Muscle of leg (tissue), 11 donors: ENCODE data around the gene MEI4. TPM values are rescaled to one million over a fixed set of nuclear protein-coding genes. Genes with fewer than 3 reads are reported as not detected.
"Not testable (repeated sequence)": the region's sequence is repeated elsewhere in the genome, so short reads cannot be mapped to it uniquely, and the experiment has no call there.

ENCODE experiments used
- DNase-seq: peaks from one replicate; pipeline ENCODE4 v3.0.0; 2013
- H3K27ac ChIP-seq: one replicate; pipeline ENCODE4 v1.5.1; 2013; ENCODE audit warnings: mild to moderate bottlenecking, low read length, control low read depth
- H3K27me3 ChIP-seq: one replicate; pipeline ENCODE4 v1.6.1; 2013; ENCODE audit warnings: low read length; ENCODE audit not compliant: control insufficient read depth, insufficient read depth
- H3K36me3 ChIP-seq: one replicate; pipeline ENCODE4 v1.6.1; 2013; ENCODE audit warnings: low read length; ENCODE audit not compliant: control insufficient read depth, insufficient read depth
- H3K4me1 ChIP-seq: one replicate; pipeline ENCODE4 v1.6.1; 2013; ENCODE audit warnings: low read length; ENCODE audit not compliant: control insufficient read depth, insufficient read depth
- H3K4me3 ChIP-seq: one replicate; pipeline ENCODE4 v1.5.1; 2013; ENCODE audit warnings: low read length, control low read depth
- H3K9me3 ChIP-seq: replicated peaks from 2 replicates; pipeline ENCODE4 v1.6.1; 2013; ENCODE audit warnings: low read depth, low read length; ENCODE audit not compliant: control insufficient read depth
- WGBS: methylation state at CpG from one replicate; pipeline ENCODE4 v1.1.5; 2013; ENCODE audit warnings: missing lambda C conversion rate; ENCODE audit not compliant: insufficient coverage; 5-methylcytosine and 5-hydroxymethylcytosine counted together
- polyA plus RNA-seq, 8 donors: library from polyadenylated mRNA; unstranded; fragments of 120-200 nt; gene quantifications; one replicate each; pipeline versions ENCODE4 v1.2.1 to v1.2.3, GENCODE V29; 2013; ENCODE audit warnings: inconsistent platforms in 1 of 8, low replicate concordance in 1 of 8; ENCODE audit not compliant: insufficient read length in 8 of 8, insufficient read depth in 1 of 8
- total RNA-seq: library from RNA; stranded (reverse); fragments of 120-200 nt; gene quantifications from one replicate; pipeline ENCODE4 v1.2.4, GENCODE V29; 2013

MEI4 gene
- total and polyA plus RNA-seq, 9 donors: under 0.01 to 0.08 (median 0.04) TPM; not detected in 2

DNA sequence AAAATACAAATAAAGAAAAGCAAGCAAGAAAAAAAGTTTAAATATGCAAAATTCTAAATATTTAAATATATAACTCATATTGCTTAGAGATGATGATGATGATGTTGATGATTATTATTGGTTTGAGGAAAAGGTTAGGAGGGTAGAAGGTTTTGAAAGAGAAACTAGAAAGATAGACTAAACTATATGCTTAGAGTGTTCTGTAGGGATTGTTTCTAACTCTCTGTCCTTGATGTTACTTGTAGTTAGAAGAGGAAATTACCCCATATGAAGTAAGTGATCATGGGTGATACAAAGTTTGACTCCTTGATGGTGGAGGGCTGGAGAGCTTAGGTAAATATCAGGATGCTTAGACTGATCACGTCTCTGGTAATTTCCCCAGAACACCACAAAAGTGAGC is 159.5 kb downstream of the MEI4 start:
- H3K27me3 ChIP-seq: no peaks in the 10 kb centered on the region
- DNase-seq: no peak
- no peaks in the 10 kb centered on the region for H3K9me3 ChIP-seq
- H3K4me3 ChIP-seq: no peak overlapping the region
- no peaks in the 10 kb centered on the region for H3K36me3 ChIP-seq
- no peak overlapping the region for H3K27ac ChIP-seq
- no CpG with 5 or more reads among the region's 1 CpG for WGBS
- no peaks in the 10 kb centered on the region for H3K4me1 ChIP-seq

DNA sequence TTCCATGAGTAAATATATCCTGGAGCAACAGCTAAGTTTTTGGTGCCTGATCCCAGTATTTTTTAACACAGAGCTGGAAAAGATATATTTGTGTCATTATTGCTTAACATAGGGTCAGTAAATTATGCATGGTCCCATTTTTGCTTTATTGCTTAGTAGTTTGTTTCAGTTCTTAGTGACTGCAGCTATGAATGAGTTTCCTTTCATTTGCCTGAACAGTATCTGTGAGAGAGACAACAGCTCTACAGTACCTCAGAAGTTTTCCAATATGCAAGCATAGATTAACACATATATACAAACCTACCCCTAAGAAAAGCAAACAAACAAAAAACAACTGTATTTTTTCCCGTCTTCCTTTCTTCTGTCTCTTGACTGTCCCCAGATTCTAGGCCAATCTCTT is 160.3 kb downstream of the MEI4 start:
- Histone ChIP-seq H3K4me3 (no peak overlapping the region), H3K27ac (no peak overlapping the region), H3K27me3 (no peaks in the 10 kb centered on the region), H3K36me3 (no peaks in the 10 kb centered on the region), H3K4me1 (no peaks in the 10 kb centered on the region), H3K9me3 (no peaks in the 10 kb centered on the region)
- DNase-seq: no peak
- WGBS: no CpG with 5 or more reads among the region's 1 CpG

DNA sequence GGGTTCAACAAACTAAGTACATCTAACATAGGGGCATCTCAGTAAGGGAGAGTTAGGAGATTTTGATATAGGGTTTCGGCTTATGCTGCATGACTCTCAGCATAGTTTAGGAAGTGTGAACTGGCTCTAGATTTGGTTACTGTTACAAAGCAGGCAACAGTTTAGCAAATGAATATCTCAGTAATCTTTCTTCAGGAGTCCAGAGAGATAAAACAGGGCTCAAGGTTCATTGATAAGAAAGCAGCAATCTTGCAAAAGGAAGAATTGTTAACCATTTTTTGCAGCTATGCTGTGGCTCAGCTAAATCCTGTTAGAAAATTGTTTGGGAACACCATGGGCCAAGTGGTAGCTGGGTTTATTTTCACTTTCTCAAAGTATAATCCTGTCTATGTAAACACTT is 161.3 kb downstream of the MEI4 start:
- no peak overlapping the region for H3K27ac ChIP-seq
- H3K36me3 ChIP-seq: no peaks in the 10 kb centered on the region
- no peak for DNase-seq
- no peaks in the 10 kb centered on the region for H3K9me3 ChIP-seq
- H3K27me3 ChIP-seq: no peaks in the 10 kb centered on the region
- no peaks in the 10 kb centered on the region for H3K4me1 ChIP-seq
- no CpG with 5 or more reads among the region's 1 CpG for WGBS
- H3K4me3 ChIP-seq: no peak overlapping the region

DNA sequence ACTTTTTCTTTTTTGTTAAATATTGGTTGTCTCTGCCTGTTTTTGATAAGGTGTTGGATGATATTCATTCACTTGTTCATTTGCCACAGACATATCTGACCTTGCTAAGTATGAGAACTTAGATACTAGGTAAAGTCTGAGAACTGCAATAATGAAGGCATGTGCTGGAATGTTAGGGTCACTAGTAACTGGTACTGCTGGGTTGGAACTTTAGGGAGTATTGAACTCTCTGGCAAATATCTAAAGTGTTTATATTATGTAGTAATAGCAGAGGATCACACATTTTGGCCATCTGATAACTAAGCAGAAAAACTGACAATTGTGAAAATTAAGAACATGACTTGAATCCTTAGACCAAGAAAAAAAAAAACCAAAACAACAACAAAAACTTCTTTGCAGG is 162.7 kb downstream of the MEI4 start:
- Histone ChIP-seq H3K9me3 (no peaks in the 10 kb centered on the region), H3K4me1 (no peaks in the 10 kb centered on the region), H3K27me3 (no peaks in the 10 kb centered on the region), H3K36me3 (no peaks in the 10 kb centered on the region), H3K4me3 (no peak overlapping the region), H3K27ac (no peak overlapping the region)
- no peak for DNase-seq

DNA sequence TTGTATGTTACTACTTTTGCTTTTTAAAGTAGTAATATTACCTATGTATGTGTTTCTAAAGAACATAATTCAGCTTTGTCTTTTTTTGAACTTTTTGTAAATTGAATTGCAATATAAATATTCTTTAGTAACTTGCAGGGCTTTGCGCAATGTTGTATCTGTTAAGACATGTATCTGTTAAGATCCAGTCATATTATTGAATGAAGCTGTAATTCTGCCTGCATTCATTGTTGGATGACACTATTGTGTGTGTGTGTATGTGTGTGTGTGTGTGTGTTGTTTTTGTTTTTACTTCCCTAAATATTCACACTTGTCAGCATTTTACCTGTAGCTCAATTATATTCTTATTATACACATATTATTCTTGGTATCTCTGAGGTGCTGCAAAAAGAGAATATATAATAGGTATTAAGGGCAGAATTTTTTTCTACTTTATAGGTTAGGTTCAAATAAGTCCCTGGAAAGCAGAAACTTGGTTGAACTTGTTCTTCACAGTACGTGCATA is 164.0 kb downstream of the MEI4 start:
- DNase-seq: no peak
- H3K4me1 ChIP-seq: no peaks in the 10 kb centered on the region
- no peak overlapping the region for H3K27ac ChIP-seq
- no peaks in the 10 kb centered on the region for H3K27me3 ChIP-seq
- WGBS: 57% methylated on average over 1 of the region's 2 CpGs
- H3K9me3 ChIP-seq: no peaks in the 10 kb centered on the region
- H3K4me3 ChIP-seq: no peak overlapping the region
- H3K36me3 ChIP-seq: no peaks in the 10 kb centered on the region

DNA sequence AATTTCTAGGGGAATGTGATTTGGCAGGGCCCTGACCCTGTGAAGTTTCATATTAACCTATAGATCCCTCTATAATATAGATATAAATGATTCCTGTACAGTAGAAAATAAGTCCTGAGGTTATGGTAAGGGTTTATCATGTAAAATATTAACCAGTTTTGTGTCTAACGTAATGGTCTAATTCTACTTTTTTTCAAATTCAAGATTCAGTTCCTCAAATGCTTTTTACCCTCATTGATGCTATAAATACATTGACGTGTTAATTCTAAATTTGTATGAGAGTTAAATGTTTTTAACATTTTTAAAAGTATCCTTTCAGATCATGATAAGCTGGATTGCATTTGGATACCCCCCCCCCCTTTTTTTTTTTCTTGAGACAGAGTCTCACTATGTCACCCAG is 169.4 kb downstream of the MEI4 start:
- DNase-seq: no peak
- no peaks in the 10 kb centered on the region for H3K36me3 ChIP-seq
- WGBS: no CpG with 5 or more reads among the region's 2 CpGs
- H3K4me3 ChIP-seq: no peak overlapping the region
- H3K9me3 ChIP-seq: no peaks in the 10 kb centered on the region
- H3K27me3 ChIP-seq: no peaks in the 10 kb centered on the region
- no peaks in the 10 kb centered on the region for H3K4me1 ChIP-seq
- H3K27ac ChIP-seq: no peak overlapping the region

DNA sequence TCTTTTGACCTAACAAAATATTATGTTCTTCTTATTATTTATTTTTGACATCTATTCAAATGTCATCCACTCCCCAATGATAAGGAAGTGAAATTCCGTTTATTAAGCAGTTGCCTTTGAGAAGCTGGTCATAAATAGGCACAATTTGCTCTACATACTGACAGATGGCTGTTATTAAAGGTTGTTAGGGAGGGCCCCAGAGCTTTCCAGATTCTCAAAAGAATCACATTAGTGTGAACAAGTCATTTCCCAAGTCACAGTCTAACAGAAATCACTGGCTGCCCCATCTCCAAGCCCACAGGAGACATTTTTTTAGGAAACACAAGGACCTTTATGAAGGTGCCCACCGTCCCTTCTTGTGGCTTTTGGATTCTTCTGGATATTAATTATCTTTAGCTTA is 172.4 kb downstream of the MEI4 start:
- DNase-seq: no peak
- Histone ChIP-seq H3K9me3 (no peaks in the 10 kb centered on the region), H3K27ac (no peak overlapping the region), H3K4me3 (no peak overlapping the region), H3K4me1 (no peaks in the 10 kb centered on the region), H3K27me3 (no peaks in the 10 kb centered on the region), H3K36me3 (no peaks in the 10 kb centered on the region)
- no CpG with 5 or more reads among the region's 2 CpGs for WGBS

DNA sequence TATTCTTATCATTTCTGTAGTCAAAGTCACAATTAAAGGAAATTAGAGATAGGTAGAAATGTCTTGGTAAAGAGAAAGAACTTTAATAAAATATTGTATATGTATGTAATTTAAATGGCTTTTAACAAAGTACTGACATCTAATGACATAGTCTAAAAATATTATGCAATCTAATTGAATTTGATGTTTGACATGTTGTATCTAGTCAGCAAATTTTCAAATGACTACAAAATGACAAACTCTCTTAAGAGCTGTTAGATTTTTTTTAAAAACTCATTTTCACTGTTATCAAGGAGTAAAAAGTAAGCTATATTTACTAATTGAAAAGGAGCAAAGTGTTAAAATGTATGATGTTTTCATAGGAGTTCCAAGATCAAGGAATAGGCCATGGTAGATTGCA is 176.9 kb downstream of the MEI4 start:
- H3K4me3 ChIP-seq: no peak overlapping the region
- DNase-seq: no peak
- no peaks in the 10 kb centered on the region for H3K36me3 ChIP-seq
- H3K9me3 ChIP-seq: no peaks in the 10 kb centered on the region
- no peak overlapping the region for H3K27ac ChIP-seq
- no peaks in the 10 kb centered on the region for H3K4me1 ChIP-seq
- no peaks in the 10 kb centered on the region for H3K27me3 ChIP-seq

DNA sequence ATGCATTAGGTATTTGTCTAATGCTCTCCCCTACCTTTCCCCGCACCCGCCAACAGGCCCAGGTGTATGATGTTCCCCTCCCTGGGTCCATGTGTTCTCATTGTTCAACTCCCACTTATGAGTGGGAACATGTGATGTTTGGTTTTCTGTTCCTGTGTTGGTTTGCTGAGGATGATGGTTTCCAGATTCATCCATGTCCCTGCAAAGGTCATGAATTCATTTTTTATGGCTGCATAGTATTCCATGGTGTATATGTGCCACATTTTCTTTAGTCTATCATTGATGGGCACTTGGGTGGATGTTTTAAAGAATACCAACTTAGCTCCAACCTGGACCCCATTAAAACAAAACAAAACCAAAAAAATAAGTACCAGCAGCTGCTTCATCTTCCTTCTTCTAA is 180.9 kb downstream of the MEI4 start:
- not testable (repeated sequence) for H3K4me1 ChIP-seq, H3K9me3 ChIP-seq, H3K4me3 ChIP-seq, H3K36me3 ChIP-seq, DNase-seq, H3K27me3 ChIP-seq, H3K27ac ChIP-seq
- no CpG with 5 or more reads among the region's 2 CpGs for WGBS

DNA sequence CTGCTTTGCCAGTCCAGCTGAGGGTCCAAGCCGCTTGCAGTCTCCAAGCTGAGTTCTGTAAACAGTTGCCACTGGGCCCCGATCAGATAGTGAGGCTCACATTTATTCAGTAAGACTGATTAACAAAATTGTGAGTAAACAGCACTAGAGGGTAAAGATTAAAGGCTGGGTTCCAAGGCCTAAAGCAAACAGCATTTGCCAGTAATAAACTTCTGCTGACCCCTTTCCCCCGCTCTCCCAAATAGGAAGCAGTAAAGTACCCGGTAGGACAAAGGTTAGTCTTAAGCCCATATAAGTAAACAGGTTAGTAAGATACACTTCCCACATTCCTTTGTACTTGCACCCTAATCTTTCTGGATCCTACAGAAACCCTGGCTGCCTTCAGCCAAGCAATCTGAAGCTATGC is 181.8 kb downstream of the MEI4 start:
- H3K36me3 ChIP-seq: no peaks in the 10 kb centered on the region
- DNase-seq: no peak
- no peak overlapping the region for H3K27ac ChIP-seq
- no peaks in the 10 kb centered on the region for H3K9me3 ChIP-seq
- H3K27me3 ChIP-seq: no peaks in the 10 kb centered on the region
- H3K4me1 ChIP-seq: no peaks in the 10 kb centered on the region
- no CpG with 5 or more reads among the region's 4 CpGs for WGBS
- H3K4me3 ChIP-seq: no peak overlapping the region

DNA sequence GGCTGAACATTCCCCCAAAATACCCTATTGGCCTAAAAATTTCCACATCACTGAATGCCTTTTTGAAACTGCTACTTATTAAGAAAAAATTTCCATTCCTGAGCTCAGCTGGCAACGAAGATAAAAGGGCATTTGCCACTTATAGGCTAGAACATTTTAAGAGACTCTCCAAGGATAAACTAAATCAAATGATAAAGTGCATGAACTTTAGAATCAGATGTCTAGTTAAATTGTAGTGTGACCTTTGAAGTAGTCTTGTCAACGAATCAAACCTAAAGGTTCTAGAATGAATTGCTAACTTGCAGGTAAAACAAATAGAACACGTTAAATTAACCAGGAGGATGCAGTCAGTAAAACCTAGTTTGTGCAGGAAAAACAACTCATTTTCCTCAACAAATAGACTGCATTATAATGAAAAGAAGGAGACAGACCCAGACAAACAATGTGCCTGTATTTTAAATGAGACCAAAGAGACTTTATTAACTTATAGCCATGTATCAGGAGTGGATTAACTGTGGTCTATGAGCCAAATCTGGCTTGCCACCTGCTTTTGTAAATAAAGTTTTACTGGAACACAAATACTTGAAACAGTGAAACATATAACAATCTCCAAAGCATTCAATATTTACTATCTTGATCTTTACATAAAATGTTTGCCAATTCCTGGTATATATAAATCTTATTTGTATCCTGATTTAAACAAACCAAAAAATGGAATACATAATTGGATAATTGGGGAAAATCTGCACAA is 184.4 kb downstream of the MEI4 start:
- no peaks in the 10 kb centered on the region for H3K36me3 ChIP-seq
- no peaks in the 10 kb centered on the region for H3K4me1 ChIP-seq
- H3K9me3 ChIP-seq: no peaks in the 10 kb centered on the region
- no CpG with 5 or more reads among the region's 3 CpGs for WGBS
- DNase-seq: no peak
- H3K27ac ChIP-seq: no peak overlapping the region
- H3K27me3 ChIP-seq: no peaks in the 10 kb centered on the region
- no peak overlapping the region for H3K4me3 ChIP-seq
